K562 (cell line): Measurements from ENCODE around the gene DBP. TPM values are rescaled to one million over a fixed set of nuclear protein-coding genes. Genes with fewer than 3 reads are reported as not detected.

ENCODE experiments used
- CBFA2T2 ChIP-seq: fragments of 450-650 bp; conservative IDR thresholded peaks from 2 replicates; pipeline ENCODE4 v1.6.1; 2017; ENCODE audit warnings: mild to moderate bottlenecking
- EP400 ChIP-seq: fragments of 450-650 bp; IDR thresholded peaks from 2 replicates; pipeline ENCODE4 v1.6.1; 2017; ENCODE audit warnings: antibody characterized with exemption, mild to moderate bottlenecking, moderate library complexity
- ETS1 ChIP-seq: conservative IDR thresholded peaks from 2 replicates; pipeline ENCODE4 v1.6.1; 2011; ENCODE audit warnings: low read depth, mild to moderate bottlenecking, low read length; ENCODE audit not compliant: control insufficient read depth
- HCFC1 ChIP-seq: IDR thresholded peaks from 2 replicates; pipeline ENCODE4 v1.6.1; 2012; ENCODE audit warnings: low read depth, low read length, improper control_type of control experiment
- LEF1 ChIP-seq: fragments of 450-650 bp; IDR thresholded peaks from 2 replicates; pipeline ENCODE4 v1.6.1; 2016; ENCODE audit warnings: mild to moderate bottlenecking
- MTA3 ChIP-seq: fragments of 450-650 bp; formaldehyde crosslinking; IDR thresholded peaks from 2 replicates; pipeline ENCODE4 v1.6.1; 2017; ENCODE audit warnings: mild to moderate bottlenecking, borderline replicate concordance
- SP1 ChIP-seq: sonication (generic); formaldehyde crosslinking; IDR thresholded peaks from 2 replicates; pipeline ENCODE4 v1.8.1; 2022; ENCODE audit warnings: mild to moderate bottlenecking, missing genetic modification reagents
- STAT5B ChIP-seq: fragments of 250-450 bp; sonication (Bioruptor Pico); IDR thresholded peaks from 2 replicates; pipeline ENCODE4 v1.8.0; 2021; ENCODE audit warnings: mild to moderate bottlenecking, inconsistent platforms
- TAF1 ChIP-seq: IDR thresholded peaks from 2 replicates; pipeline ENCODE4 v1.6.1; 2011; ENCODE audit warnings: mild to moderate bottlenecking, low read length, moderate library complexity; ENCODE audit not compliant: insufficient read depth, control insufficient read depth, severe bottlenecking; ENCODE audit errors: extremely low read depth
- ZNF197 ChIP-seq: fragments of 200-800 bp; sonication (Bioruptor generic); IDR thresholded peaks from 2 replicates; pipeline ENCODE4 v1.6.1; 2016; ENCODE audit warnings: low read depth, missing genetic modification characterization, missing compliant biosample characterization
- ZNF263 ChIP-seq: sonication (generic); formaldehyde crosslinking; IDR thresholded peaks from 2 replicates; pipeline ENCODE4 v1.8.0; 2022; ENCODE audit warnings: mild to moderate bottlenecking, missing genetic modification reagents, borderline replicate concordance
- polyA plus RNA-seq, 8 experiments: library from polyadenylated mRNA; depleted of rRNA in 4 of 8; stranded (reverse) in 5 of 8; unstranded in 3 of 8; fragments of >200 nt; fragmentation: Nextera tagmentation in 2 of 8; fragmentation: Illumina TruSeq in 1 of 8; extraction: Ambion mirVana in 2 of 8; extraction: Trizol in 1 of 8; gene quantifications; 2 replicates each; pipeline versions ENCODE4 v1.2.1 to v1.2.3, GENCODE V29; 2011 to 2014; ENCODE audit warnings: inconsistent platforms in 1 of 8, missing spikeins in 1 of 8
- total RNA-seq, 7 experiments: library from RNA; depleted of rRNA in 6 of 7; stranded (reverse); fragments of >200 nt in 6 of 7; fragmentation: Illumina TruSeq in 2 of 7; extraction: Trizol in 2 of 7; gene quantifications; 2 replicates each; pipeline versions ENCODE4 v1.2.1 to v1.2.3, GENCODE V29; 2011 to 2021; ENCODE audit warnings: low replicate concordance in 1 of 7
- TF ChIP-seq, protein P1 (sequence below): sonication (generic); formaldehyde crosslinking; IDR thresholded peaks from 2 replicates; pipeline ENCODE4 v1.8.0; 2023; ENCODE audit warnings: mild to moderate bottlenecking, missing genetic modification reagents
- TF ChIP-seq, protein P2 (sequence below): fragments of 450-650 bp; conservative IDR thresholded peaks from 2 replicates; pipeline ENCODE4 v1.6.1; 2016; ENCODE audit warnings: missing genetic modification characterization, low read depth, mild to moderate bottlenecking, control low read depth, missing compliant biosample characterization
- TF ChIP-seq, protein P3 (sequence below), 3 experiments: fragments of 200-800 bp in 1 of 3; sonication (Bioruptor generic) in 1 of 3; sonication (generic) in 1 of 3; formaldehyde crosslinking in 1 of 3; IDR thresholded peaks; 2 replicates each; pipeline versions ENCODE4 v1.6.1 to v1.8.0; 2016 to 2022; ENCODE audit warnings: mild to moderate bottlenecking in 2 of 3, missing compliant biosample characterization in 2 of 3, missing genetic modification characterization in 2 of 3, missing genetic modification reagents in 1 of 3
- TF ChIP-seq, protein P4 (sequence below), 2 experiments: fragments of 450-650 bp; conservative IDR thresholded peaks; 2 replicates each; pipeline ENCODE4 v1.6.1; 2017; ENCODE audit warnings: mild to moderate bottlenecking in 2 of 2, moderate library complexity in 2 of 2
- TF ChIP-seq, protein P5 (sequence below): fragments of 450-650 bp; IDR thresholded peaks from 2 replicates; pipeline ENCODE4 v1.6.1; 2016; ENCODE audit warnings: missing biosample characterization, missing genetic modification characterization

Gene DBP
- total and polyA plus RNA-seq, 9 of the 15 experiments (the other 6 are each of a cell fraction or from before 2014, with no cell fraction given): 0.25 to 5.5 (median 1.8) TPM

GRCh38 chr19:48588670-48589401, 48.3 kb downstream of the DBP start (continued):
- TF ChIP-seq, protein P1, sequence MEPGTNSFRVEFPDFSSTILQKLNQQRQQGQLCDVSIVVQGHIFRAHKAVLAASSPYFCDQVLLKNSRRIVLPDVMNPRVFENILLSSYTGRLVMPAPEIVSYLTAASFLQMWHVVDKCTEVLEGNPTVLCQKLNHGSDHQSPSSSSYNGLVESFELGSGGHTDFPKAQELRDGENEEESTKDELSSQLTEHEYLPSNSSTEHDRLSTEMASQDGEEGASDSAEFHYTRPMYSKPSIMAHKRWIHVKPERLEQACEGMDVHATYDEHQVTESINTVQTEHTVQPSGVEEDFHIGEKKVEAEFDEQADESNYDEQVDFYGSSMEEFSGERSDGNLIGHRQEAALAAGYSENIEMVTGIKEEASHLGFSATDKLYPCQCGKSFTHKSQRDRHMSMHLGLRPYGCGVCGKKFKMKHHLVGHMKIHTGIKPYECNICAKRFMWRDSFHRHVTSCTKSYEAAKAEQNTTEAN: no peak
- TF ChIP-seq ZNF197 (CRISPR knock-in tag): no peak
- no peak; the same call in none of the 2 replicates for TF ChIP-seq MTA3
- TF ChIP-seq ETS1: no peak
- TF ChIP-seq, protein P2, sequence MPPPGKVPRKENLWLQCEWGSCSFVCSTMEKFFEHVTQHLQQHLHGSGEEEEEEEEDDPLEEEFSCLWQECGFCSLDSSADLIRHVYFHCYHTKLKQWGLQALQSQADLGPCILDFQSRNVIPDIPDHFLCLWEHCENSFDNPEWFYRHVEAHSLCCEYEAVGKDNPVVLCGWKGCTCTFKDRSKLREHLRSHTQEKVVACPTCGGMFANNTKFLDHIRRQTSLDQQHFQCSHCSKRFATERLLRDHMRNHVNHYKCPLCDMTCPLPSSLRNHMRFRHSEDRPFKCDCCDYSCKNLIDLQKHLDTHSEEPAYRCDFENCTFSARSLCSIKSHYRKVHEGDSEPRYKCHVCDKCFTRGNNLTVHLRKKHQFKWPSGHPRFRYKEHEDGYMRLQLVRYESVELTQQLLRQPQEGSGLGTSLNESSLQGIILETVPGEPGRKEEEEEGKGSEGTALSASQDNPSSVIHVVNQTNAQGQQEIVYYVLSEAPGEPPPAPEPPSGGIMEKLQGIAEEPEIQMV: no peak
- TF ChIP-seq ZNF263 (CRISPR knock-in tag): peak; percentile 96; the same call in 1 of the 2 replicates
- TF ChIP-seq CBFA2T2: no peak
- no peak for TF ChIP-seq STAT5B
- TF ChIP-seq TAF1: no peak
- TF ChIP-seq, protein P3, sequence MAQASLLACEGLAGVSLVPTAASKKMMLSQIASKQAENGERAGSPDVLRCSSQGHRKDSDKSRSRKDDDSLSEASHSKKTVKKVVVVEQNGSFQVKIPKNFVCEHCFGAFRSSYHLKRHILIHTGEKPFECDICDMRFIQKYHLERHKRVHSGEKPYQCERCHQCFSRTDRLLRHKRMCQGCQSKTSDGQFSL (CRISPR knock-in tag; IDR thresholded peaks at IDR 0.05): no peak
- TF ChIP-seq, protein P3 (tag; IDR thresholded peaks at IDR 0.05): no peak
- TF ChIP-seq LEF1: peak; percentile 43; the same call in 1 of the 2 replicates
- TF ChIP-seq HCFC1: 0 out of 2 replicates have a peak, but pooled peaks have one; percentile 20
- peak; percentile 88 for TF ChIP-seq EP400
- TF ChIP-seq SP1 (CRISPR knock-in tag): no peak
- TF ChIP-seq, protein P4, sequence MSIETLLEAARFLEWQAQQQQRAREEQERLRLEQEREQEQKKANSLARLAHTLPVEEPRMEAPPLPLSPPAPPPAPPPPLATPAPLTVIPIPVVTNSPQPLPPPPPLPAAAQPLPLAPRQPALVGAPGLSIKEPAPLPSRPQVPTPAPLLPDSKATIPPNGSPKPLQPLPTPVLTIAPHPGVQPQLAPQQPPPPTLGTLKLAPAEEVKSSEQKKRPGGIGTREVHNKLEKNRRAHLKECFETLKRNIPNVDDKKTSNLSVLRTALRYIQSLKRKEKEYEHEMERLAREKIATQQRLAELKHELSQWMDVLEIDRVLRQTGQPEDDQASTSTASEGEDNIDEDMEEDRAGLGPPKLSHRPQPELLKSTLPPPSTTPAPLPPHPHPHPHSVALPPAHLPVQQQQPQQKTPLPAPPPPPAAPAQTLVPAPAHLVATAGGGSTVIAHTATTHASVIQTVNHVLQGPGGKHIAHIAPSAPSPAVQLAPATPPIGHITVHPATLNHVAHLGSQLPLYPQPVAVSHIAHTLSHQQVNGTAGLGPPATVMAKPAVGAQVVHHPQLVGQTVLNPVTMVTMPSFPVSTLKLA (conservative IDR thresholded peaks at IDR 0.05): peak; percentile 71 to 83
- TF ChIP-seq, protein P5, sequence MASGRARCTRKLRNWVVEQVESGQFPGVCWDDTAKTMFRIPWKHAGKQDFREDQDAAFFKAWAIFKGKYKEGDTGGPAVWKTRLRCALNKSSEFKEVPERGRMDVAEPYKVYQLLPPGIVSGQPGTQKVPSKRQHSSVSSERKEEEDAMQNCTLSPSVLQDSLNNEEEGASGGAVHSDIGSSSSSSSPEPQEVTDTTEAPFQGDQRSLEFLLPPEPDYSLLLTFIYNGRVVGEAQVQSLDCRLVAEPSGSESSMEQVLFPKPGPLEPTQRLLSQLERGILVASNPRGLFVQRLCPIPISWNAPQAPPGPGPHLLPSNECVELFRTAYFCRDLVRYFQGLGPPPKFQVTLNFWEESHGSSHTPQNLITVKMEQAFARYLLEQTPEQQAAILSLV (tag): peak; percentile 7; the same call in 1 of the 2 replicates
